ENCODE measurements around the gene LTC4S. TPM values are rescaled to one million over a fixed set of nuclear protein-coding genes. Genes with fewer than 3 reads are reported as not detected.

LTC4S gene
- total RNA-seq, 1 experiment from 2014 or later = not detected

Other genes starting within 250 kb of the LTC4S start
- 33.4 and 43.8 TPM in 2 replicates for gene RUFY1, start 243.4 kb upstream of the LTC4S start, total RNA-seq (2014; rRNA removed; shearing (Covaris generic))
- gene HNRNPH1, start 170.3 kb upstream of the LTC4S start, total RNA-seq (2014; rRNA removed; shearing (Covaris generic)) = 746 and 874 TPM in 2 replicates
- gene CBY3, start 113.0 kb upstream of the LTC4S start, total RNA-seq (2014; rRNA removed; shearing (Covaris generic)) = not detected in 2 replicates
- 570 and 576 TPM in 2 replicates for gene CANX, start 95.0 kb upstream of the LTC4S start, total RNA-seq (2014; rRNA removed; shearing (Covaris generic))
- gene MAML1, start 61.2 kb upstream of the LTC4S start, total RNA-seq (2014; rRNA removed; shearing (Covaris generic)) = 6.9 and 7.9 TPM in 2 replicates
- 52.9 and 62.7 TPM in 2 replicates for gene MGAT4B, start 12.9 kb downstream of the LTC4S start, total RNA-seq (2014; rRNA removed; shearing (Covaris generic))
- gene SQSTM1, start 26.9 kb downstream of the LTC4S start, total RNA-seq (2014; rRNA removed; shearing (Covaris generic)) = 311 and 335 TPM in 2 replicates
- gene MRNIP, start 64.8 kb downstream of the LTC4S start, total RNA-seq (2014; rRNA removed; shearing (Covaris generic)) = 9.2 and 11.1 TPM in 2 replicates
- gene TBC1D9B, start 113.9 kb downstream of the LTC4S start, total RNA-seq (2014; rRNA removed; shearing (Covaris generic)) = 23.1 and 25.0 TPM in 2 replicates